GM21825 (cell line): ENCODE results near the gene GJD3.
"Not testable (repeated sequence)": the region's sequence is repeated elsewhere in the genome, so short reads cannot be mapped to it uniquely, and the experiment has no call there.

Source experiments
- ATAC-seq: cut with Tn5 transposase; IDR thresholded peaks from one replicate; pipeline ENCODE4 v1.9.1; 2021; ENCODE audit warnings: mild to moderate bottlenecking, moderate library complexity; ENCODE audit not compliant: unreplicated experiment

Gene GJD3, protein sequence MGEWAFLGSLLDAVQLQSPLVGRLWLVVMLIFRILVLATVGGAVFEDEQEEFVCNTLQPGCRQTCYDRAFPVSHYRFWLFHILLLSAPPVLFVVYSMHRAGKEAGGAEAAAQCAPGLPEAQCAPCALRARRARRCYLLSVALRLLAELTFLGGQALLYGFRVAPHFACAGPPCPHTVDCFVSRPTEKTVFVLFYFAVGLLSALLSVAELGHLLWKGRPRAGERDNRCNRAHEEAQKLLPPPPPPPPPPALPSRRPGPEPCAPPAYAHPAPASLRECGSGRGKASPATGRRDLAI

DNA sequence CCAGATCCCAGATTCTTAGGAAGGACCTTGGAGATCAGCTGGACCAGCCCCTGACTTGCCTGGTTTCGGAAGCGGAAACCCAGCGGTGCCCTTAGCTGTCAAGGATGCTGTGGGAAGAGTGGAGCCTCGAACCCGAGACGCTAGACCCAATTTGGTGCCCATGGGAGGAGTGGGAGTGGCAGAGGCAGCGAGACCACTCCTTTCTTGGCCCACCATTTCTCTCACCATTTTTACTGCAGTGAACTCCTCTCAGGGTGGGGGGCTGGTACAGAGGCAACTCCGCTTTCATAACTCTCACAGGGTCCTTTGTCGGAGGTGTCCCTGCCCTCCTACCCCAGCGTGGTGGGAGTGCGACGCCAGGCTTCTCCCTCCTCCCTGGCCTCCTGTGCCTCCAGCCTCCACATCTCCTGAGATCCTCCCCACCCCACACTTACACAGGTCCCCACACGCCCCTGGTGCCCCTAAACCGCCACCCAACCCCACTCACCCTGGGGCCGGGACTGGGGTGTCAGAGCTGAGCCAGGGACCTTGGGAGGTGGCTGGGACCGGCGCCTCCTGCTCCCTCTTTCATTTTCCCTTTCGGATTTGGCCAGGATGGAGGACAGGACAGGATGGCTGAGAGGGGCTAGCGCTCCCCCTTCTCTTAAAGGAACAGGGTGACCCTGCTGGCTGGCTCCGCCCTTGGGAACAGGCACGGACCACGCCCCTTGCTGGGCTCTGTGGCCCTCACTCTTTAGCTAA, at the start of gene GJD3:
Gene GJD3 (minus strand): TSS at position 617 of the 741 bp plus-strand sequence. CDS start 922 bp downstream, outside the sequence.
- ATAC-seq, result no peak

GRCh38 chr17:40414312-40414711, 49.8 kb upstream of the GJD3 start:
- not testable (repeated sequence) for ATAC-seq

GRCh38 chr17:40412880-40413279, 48.3 kb upstream of the GJD3 start:
- no peak for ATAC-seq

DNA sequence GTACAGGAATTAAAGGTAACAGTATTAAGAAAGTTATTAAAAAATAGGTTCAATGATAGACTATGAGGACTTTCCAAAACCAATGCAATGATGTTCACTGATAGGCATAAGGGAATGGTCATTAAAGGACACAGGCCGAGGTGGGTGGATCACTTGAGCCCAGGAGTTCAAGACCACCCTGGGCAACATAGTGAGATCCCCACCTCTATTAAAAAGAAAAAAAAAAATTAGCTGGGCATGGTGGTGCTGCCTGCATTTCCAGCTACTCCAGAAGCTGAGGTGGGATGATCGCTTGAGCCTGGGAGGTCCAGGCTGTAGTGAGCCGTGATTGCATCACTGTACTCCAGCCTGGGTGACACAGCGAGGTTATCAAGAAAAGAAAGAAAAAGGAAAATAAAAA, 47.3 kb upstream of the GJD3 start:
- ATAC-seq, result no peak

DNA sequence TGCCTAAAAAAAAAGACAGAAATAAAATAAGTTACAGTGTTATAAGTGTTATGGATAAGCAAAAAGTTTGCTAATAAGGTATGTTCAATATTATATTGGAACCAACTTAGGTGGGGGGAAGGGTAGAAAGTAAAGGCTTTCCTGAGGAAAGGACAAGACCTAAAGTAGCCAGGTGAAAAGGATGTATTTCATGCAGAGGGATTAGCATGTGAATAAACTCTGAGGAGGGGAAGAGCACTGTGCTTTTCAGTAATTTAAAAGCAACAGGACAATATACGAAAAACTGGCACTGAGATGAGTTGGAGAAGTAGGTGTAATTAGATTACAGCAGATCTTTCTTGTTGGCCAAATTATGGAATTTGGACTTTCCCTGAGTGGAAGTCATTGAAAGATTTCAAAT, 45.5 kb upstream of the GJD3 start:
- ATAC-seq, result no peak

- ATAC-seq, result not testable (repeated sequence)
Measured at GRCh38 chr17:40409540-40409939, 45.0 kb upstream of the GJD3 start.

DNA sequence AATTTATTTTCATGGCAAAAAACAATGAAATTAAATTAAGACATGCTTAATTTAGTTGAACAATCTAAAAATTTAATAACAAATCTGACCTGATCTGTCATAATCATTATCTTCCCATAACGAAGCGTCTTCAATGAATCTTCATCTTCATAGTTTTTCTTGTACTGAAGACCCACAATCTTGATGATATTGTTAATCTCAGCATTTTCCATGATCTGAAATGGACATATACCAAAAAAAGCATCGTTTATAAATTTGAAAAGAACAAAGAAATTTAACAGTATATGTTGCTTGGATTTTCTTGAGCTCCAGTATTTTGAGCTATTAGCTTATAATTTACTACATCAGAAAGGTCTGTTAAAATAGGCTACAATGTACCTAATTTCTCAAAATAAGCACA, 42.9 kb upstream of the GJD3 start:
- no peak for ATAC-seq

DNA sequence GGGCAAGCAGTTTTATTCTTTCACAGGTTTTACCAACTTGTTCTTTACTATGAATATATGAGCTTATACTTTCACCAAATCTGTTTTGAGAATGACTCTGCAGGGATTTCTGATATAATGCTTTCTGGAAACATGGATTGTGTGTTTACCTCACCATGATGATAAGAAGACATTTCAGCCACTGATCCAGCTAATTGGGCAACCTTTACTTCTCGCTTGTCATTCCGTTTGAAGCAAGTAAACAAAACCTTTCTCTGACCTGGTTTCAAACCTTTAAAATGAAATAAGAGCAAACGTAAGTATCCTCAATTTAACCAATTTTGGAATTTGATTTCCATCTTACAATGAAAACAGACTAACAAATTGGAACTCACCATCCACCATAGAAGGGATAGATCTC, 39.5 kb upstream of the GJD3 start:
- no peak for ATAC-seq

DNA sequence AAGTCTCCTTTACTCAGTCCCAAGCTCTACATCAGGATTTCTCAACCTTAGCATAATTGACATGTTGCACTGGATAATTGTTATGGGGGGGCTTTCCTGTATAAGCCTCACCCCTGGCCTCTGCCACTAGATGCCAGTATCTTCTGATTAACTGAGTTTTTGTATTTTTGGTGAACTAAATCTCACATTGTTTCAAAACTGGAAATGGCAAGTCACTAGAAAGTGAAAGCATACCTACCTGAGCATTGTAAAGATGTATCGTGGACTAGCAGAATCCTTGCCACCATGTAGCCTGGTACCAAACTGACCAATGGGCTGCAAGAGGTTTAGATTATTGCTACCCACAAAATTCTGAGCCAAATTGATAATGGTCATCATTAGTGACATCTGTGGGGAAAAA, 38.1 kb upstream of the GJD3 start:
- no peak for ATAC-seq

GRCh38 chr17:40399185-40399584, 34.6 kb upstream of the GJD3 start:
- ATAC-seq, result no peak

- not testable (repeated sequence) for ATAC-seq
Measured at GRCh38 chr17:40386555-40386954, 22.0 kb upstream of the GJD3 start.

GRCh38 chr17:40382251-40382650, 17.7 kb upstream of the GJD3 start:
- ATAC-seq, result no peak

DNA sequence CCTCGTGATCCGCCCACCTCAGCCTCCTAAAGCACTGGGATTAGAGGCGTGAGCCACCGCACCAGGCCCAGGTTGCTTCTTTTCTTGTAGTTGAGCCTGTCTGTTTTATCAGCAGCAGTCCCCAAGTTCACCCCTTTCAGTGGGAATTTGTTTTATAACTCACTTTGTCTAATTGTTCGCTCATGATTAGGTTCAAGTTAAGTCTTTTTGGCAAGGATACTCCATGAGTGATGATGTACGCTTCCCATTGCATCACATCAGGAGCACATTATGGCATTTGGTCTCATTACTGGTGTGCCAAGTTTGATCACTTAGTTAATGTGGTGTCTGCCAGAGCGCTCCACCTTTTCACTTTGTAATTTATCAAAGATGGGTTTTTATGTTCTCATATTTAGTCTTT, 14.4 kb upstream of the GJD3 start:
- no peak for ATAC-seq

- no peak for ATAC-seq
Measured at GRCh38 chr17:40377832-40378231, 13.3 kb upstream of the GJD3 start.

GRCh38 chr17:40376541-40376940, 12.0 kb upstream of the GJD3 start:
- ATAC-seq, result not testable (repeated sequence)

GRCh38 chr17:40375786-40376185, 11.2 kb upstream of the GJD3 start:
- not testable (repeated sequence) for ATAC-seq

GRCh38 chr17:40374821-40375498, 10.4 kb upstream of the GJD3 start:
- ATAC-seq, result no peak

DNA sequence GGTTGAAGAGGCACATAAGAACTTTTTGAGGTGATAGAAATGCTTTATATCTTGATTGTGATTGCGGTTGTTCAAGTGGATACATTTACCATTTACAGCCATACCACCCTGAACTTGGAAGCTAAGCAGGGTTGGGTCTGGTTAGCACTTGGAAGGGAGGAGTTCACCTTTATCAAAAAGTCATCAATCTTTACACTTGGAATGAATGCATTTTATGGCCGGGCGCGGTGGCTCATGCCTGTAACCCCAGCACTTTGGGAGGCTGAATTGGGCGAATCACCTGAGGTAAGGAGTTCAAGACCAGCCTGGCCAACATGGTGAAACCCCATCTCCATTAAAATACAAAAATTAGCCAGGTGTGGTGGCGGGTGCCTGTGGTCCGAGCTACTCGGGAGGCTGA, 9.5 kb upstream of the GJD3 start:
- ATAC-seq, result no peak

GRCh38 chr17:40373324-40373723, 8.8 kb upstream of the GJD3 start:
- ATAC-seq, result no peak

DNA sequence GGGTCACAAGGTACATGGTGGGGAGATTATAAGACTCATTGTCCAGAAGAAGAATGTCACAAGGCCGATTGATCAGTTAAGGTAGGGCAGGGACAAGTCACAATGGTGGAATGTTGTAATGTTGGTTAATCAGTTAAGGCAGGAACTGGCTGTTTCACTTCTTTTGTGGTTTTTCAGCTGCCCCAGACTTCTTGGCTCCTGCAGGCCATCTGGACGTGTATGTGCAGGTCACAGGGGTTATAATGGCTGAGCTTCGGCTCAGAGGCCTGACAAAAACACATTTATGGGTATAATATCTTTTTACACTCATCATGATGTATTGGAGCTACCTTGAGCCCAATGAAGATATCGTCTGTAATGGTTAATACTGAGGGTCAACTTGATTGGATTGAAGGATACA, 8.1 kb upstream of the GJD3 start:
- ATAC-seq, result not testable (repeated sequence)

DNA sequence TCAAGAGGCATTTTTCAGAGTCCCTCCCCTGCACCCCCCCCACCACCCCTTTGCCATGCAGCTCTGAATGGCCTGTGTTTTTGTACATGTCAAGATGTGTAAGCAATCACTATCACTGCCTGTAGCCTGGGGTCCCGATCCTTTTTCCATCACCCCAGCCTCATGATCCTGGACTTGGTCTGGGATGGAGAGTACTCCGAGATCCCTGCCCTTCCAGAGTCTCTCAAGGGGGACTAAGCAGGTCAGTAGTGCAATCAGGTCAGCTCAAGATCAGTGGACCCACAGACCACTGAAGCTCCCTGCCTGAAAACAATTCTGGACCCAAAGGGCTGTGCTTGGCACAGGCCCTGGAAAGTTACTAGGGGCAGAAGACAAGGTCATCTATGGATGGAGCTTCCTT, 7.5 kb upstream of the GJD3 start:
- ATAC-seq, result no peak
